A673 (cell line): ENCODE data around the gene FXYD2.

Source experiments
- CTCF ChIP-seq: fragments of 300-800, 200-600 bp; sonication (generic); conservative IDR thresholded peaks from 2 replicates; pipeline ENCODE4 v1.5.1; 2017; ENCODE audit warnings: low read depth, mild to moderate bottlenecking, antibody characterized with exemption, low read length, moderate library complexity, mixed read lengths
- EZH2 ChIP-seq: fragments of 200-600 bp; sonication (generic); IDR thresholded peaks from 2 replicates; pipeline ENCODE4 v1.6.1; 2017; ENCODE audit warnings: borderline replicate concordance, low read depth, mild to moderate bottlenecking, mixed read lengths, antibody characterized with exemption, low read length; ENCODE audit not compliant: poor library complexity, severe bottlenecking

GRCh38 chr11:117830674-117831351 lies 6.3 kb upstream of the FXYD2 start:
- TF ChIP-seq CTCF (no peak), EZH2 (no peak)
